HUES6 (cell line): ENCODE measurements around the gene RLF.

Experiments
- H3K27ac ChIP-seq: 2 replicates; pipeline ENCODE4 v1.7.0; 2013; ENCODE audit warnings: low read depth, mild to moderate bottlenecking, low read length, inconsistent platforms
- H3K27me3 ChIP-seq: 2 replicates; pipeline ENCODE4 v1.6.1; 2013; ENCODE audit warnings: low read length; ENCODE audit not compliant: control insufficient read depth, insufficient read depth
- H3K36me3 ChIP-seq: 2 replicates; pipeline ENCODE4 v1.6.1; 2013; ENCODE audit warnings: low read length; ENCODE audit not compliant: control insufficient read depth, insufficient read depth
- H3K4me1 ChIP-seq: 2 replicates; pipeline ENCODE4 v1.6.1; 2013; ENCODE audit warnings: low read length; ENCODE audit not compliant: control insufficient read depth, insufficient read depth
- H3K4me3 ChIP-seq: 2 replicates; pipeline ENCODE4 v1.5.1; 2013; ENCODE audit warnings: low read depth, low read length
- H3K9ac ChIP-seq: one replicate; pipeline ENCODE4 v1.6.1; 2013; ENCODE audit warnings: mild to moderate bottlenecking, low read length
- H3K9me3 ChIP-seq: 2 replicates; pipeline ENCODE4 v1.6.1; 2013; ENCODE audit warnings: low read depth, low read length; ENCODE audit not compliant: control insufficient read depth, insufficient read depth

RLF gene

DNA sequence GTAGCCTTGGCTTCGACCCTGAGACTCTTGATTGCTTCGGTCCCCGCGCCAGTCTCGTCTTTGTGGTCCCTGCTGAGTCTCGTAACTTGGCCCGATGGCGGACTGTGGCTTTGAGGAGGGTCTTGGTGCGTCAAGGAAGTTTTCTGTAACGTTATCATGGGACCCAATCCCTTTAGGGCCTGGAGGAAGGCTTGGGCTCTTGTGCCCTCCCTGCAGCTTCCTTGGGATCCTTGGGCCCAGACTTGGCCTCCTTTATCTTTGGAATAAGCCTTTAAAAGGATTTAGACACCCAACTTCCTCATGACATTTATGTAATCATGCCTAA, 97.2 kb downstream of the RLF start:
- peaks cover 39% of the 10 kb centered on the region for H3K36me3 ChIP-seq
- H3K4me1 ChIP-seq: 0 out of 2 replicates have a peak, but pooled peaks cover 5% of the 10 kb centered on the region
- H3K27me3 ChIP-seq: no peaks in the 10 kb centered on the region
- peak overlapping the region; percentile 96 for H3K9ac ChIP-seq
- H3K4me3 ChIP-seq: peak overlapping the region; percentile 99
- H3K9me3 ChIP-seq: no peaks in the 10 kb centered on the region
- H3K27ac ChIP-seq: peak overlapping the region; percentile 79

DNA sequence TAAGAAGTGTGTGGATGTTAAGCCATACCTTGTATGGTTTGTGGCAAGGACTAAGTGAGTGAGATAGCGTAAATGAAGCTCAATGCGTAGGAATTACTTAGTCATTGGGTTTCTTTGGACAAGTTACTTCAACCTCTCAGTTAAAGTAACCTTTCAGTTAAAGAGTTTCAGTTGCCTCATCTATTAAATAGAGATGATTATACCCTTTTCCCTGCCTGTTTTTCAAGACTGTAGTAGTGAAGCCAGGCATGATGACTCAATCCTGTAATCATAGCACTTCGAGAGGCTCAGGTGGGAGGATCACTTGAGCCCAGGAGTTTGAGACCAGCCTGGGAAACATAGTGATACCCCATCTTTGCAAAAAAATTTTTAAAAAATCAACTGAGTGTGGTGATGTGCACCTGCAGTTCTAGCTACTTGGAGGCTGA, 103.2 kb downstream of the RLF start:
- H3K9me3 ChIP-seq: no peaks in the 10 kb centered on the region
- H3K36me3 ChIP-seq: peaks cover 81% of the 10 kb centered on the region
- no peak overlapping the region for H3K27ac ChIP-seq
- H3K4me1 ChIP-seq: no peaks in the 10 kb centered on the region
- H3K4me3 ChIP-seq: no peak overlapping the region
- no peak overlapping the region for H3K9ac ChIP-seq
- no peaks in the 10 kb centered on the region for H3K27me3 ChIP-seq

DNA sequence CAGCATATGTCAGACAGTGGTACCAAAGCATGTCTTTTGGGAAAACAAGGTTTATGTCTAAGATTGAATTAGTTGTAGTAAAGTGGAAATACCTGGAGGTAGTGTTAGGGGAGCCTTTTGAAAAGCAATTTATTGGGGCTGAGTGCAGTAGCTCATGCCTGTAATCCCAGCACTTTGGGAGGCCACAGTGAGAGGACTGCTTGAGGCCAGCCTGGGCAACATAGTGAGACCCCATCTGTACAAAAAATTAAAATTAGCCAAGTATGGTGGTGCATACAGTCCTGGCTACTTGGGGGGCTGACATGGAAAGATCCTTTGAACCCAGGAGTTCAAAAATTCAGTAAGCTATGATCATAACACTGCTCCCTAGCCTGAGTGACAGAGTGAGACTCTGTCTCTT, 104.1 kb downstream of the RLF start:
- Histone ChIP-seq H3K36me3 (peaks cover 82% of the 10 kb centered on the region), H3K27me3 (no peaks in the 10 kb centered on the region), H3K4me3 (no peak overlapping the region), H3K4me1 (no peaks in the 10 kb centered on the region), H3K27ac (no peak overlapping the region), H3K9ac (no peak overlapping the region), H3K9me3 (no peaks in the 10 kb centered on the region)

DNA sequence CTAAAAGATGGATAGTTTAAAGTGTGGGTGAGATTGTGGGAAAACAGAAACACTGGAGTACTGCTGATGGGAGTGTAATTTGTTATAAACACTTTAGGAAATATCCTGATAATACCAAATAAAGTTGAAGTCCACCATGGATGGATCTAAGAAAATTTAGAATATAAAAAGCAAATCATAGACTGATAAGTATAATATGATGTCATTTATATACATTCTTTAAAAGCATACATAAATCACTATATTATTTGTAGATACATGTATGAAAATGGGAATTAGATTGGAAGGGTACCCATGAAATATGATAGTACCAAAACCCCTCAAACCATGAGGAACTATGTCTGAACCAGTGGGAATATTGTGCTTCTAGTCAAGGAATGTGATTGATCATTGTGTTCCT, 104.7 kb downstream of the RLF start:
- no peaks in the 10 kb centered on the region for H3K4me1 ChIP-seq
- no peaks in the 10 kb centered on the region for H3K27me3 ChIP-seq
- H3K9ac ChIP-seq: no peak overlapping the region
- H3K4me3 ChIP-seq: no peak overlapping the region
- H3K27ac ChIP-seq: no peak overlapping the region
- peaks cover 82% of the 10 kb centered on the region for H3K36me3 ChIP-seq
- H3K9me3 ChIP-seq: no peaks in the 10 kb centered on the region

DNA sequence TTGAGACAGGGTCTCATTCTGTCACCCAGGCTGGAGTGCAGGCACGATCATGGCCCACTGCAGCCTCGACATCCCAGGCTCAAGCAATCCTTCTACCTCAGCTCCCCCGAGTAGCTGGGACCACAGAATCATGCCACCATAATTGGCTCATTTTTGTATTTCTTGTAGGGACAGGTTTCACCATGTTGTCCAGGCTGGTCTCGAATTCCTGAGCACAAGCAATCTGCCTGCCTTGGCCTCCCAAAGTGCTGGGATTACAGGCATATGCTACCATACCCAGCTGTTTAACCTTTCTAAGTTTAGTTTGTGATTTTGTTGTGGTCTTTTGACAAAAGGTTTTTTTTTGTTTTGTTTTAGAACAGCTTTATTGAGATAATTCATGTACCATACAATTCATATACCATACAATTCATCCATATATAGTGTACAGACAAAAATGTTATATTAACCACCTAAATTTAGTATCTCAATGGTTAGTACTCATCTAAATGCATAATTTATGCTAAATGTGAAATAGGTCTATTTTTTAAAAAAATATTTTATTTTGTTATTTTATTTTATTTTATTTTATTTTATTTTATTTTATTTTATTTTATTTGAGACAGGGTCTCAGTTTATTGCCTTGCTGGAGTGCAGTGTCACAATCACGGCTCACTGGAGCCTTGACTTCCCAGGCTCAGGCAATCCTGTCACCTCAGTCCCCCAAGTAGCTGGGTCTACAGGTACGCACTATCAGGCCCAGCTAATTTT, 105.8 kb downstream of the RLF start:
- H3K27me3 ChIP-seq: no peaks in the 10 kb centered on the region
- peaks cover 82% of the 10 kb centered on the region for H3K36me3 ChIP-seq
- no peaks in the 10 kb centered on the region for H3K9me3 ChIP-seq
- no peak overlapping the region for H3K27ac ChIP-seq
- H3K9ac ChIP-seq: no peak overlapping the region
- H3K4me1 ChIP-seq: no peaks in the 10 kb centered on the region
- no peak overlapping the region for H3K4me3 ChIP-seq

DNA sequence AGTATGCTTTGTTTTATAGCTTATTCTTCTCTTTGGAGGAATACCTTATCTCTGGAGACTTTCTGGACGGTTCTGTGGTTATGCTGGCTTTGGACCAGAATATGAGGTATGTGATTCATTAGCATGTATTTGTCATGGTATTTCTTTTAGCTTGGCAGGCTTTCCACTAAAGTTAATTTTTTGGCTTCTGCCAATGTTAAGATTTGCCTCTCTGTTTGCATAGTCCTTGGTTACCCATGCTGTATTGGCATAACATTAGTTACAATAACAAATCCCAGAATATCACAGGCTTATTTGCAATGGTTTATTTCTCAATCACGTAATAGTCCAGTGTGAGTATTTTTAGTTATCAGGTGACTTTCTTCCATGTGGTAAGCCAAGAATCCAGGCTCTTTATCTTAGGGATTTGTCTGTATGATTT, 106.6 kb downstream of the RLF start:
- Histone ChIP-seq H3K4me1 (no peaks in the 10 kb centered on the region), H3K9ac (no peak overlapping the region), H3K9me3 (no peaks in the 10 kb centered on the region), H3K27ac (no peak overlapping the region), H3K4me3 (no peak overlapping the region), H3K36me3 (peaks cover 83% of the 10 kb centered on the region), H3K27me3 (no peaks in the 10 kb centered on the region)

DNA sequence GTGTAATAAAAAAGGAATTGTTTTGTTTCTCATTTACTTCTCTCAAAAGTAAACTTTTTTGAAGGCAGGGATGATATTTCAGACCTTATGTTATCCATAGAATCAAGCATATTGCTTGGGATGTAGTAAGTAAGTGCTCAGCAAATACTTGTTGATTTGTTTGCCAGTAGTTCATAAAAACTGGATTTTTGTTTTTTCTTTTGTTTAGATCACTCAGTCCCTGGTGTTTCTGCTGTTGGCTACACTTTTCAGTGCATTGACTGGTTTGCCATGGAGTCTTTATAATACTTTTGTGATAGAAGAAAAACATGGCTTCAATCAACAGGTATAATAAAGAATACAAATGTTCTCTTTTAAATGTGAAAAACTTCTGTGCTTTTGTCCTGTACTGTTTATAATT, 107.0 kb downstream of the RLF start:
- H3K4me3 ChIP-seq: no peak overlapping the region
- no peaks in the 10 kb centered on the region for H3K27me3 ChIP-seq
- peaks cover 82% of the 10 kb centered on the region for H3K36me3 ChIP-seq
- no peaks in the 10 kb centered on the region for H3K4me1 ChIP-seq
- no peak overlapping the region for H3K9ac ChIP-seq
- H3K9me3 ChIP-seq: no peaks in the 10 kb centered on the region
- H3K27ac ChIP-seq: no peak overlapping the region

DNA sequence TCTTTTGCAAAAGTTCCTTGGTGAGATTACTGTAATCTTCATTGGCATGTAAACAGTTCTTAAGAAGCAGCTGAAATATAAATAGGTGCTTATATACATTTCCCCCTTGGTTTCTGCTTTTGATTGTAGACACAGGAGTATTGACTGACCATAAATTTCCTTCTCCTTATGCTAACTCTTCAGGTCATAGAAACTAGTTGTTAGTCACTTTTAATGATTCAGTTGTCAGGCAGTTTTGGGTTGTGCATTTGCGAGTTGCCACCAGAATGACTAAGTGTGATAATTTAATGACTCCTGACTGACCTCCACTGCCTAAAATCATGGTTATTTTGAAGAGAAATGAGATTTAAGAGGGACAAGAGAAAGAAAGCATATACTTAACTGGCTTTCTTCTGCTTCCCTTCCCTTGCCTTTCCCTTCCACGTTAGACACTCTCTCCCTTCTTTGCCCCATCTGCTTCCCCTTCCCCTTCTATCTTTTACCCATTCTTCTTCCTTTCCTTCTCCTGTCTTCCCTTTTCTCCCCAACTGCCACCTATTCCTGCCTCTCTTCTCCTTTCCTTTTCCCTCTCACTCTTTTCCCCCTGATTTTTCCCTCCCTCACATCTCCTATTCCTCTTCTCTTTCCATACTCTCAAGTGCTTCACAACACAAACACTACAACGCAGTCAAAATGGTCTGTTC, 109.1 kb downstream of the RLF start:
- H3K4me1 ChIP-seq: no peaks in the 10 kb centered on the region
- no peaks in the 10 kb centered on the region for H3K9me3 ChIP-seq
- peaks cover 81% of the 10 kb centered on the region for H3K36me3 ChIP-seq
- no peak overlapping the region for H3K4me3 ChIP-seq
- no peaks in the 10 kb centered on the region for H3K27me3 ChIP-seq
- no peak overlapping the region for H3K27ac ChIP-seq
- no peak overlapping the region for H3K9ac ChIP-seq

DNA sequence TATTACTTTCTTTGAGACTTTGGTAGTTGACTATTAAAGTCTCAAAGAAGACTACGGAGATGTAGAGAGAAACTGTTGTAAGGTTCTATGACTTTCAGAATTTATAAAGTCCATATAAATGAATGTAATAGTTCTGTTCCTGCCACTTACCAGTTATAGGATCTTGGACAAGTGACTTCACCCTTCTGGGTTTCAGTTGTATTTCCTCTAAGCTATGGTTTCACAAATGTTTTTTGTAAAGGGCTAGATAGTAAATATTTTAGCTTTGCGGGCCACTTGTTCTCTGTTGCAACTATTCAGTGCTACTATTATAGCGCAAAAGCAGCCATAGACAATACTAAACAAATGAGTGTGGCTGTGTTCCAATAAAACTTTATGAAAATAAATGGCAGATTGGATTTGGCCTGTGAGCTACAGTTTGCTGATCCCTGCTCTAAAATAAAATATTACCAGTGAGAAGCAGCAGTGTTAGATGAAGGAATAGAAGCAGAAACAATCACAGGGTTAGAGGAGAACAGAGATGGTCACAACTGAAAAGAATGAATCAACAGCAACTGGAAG, 111.5 kb downstream of the RLF start:
- no peaks in the 10 kb centered on the region for H3K27me3 ChIP-seq
- no peak overlapping the region for H3K27ac ChIP-seq
- no peaks in the 10 kb centered on the region for H3K4me1 ChIP-seq
- H3K9me3 ChIP-seq: no peaks in the 10 kb centered on the region
- H3K4me3 ChIP-seq: no peak overlapping the region
- H3K9ac ChIP-seq: no peak overlapping the region
- peaks cover 73% of the 10 kb centered on the region for H3K36me3 ChIP-seq

DNA sequence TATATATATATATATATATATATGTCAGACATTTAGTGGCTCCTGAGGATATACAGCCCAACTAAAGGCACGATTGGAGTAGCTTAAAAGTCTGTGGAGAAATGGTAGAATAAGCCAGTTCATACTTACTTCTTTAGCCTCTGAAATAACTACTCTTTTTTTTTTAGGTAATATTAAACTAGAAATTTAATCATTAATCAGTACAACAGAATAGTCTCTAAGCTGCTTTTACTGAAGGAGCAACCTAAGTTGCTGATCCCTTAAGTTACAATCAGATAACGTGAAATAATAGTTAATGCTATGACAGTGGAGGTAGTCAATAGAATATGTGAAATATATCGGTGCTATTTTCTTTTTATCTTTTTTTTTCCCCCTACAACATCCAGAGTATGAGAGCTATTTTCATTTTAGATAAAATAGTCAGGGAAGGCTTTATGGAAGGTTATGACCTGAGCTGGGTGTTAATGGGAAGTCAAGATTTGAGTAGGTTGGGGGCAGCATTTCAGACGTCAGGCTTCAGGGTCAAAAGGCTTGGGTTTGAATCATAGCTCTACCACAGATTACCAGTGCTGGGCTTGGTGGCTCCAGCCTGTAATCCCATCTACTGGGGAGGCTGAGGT, 112.5 kb downstream of the RLF start:
- Histone ChIP-seq H3K27ac (no peak overlapping the region), H3K36me3 (peaks cover 65% of the 10 kb centered on the region), H3K27me3 (no peaks in the 10 kb centered on the region)

DNA sequence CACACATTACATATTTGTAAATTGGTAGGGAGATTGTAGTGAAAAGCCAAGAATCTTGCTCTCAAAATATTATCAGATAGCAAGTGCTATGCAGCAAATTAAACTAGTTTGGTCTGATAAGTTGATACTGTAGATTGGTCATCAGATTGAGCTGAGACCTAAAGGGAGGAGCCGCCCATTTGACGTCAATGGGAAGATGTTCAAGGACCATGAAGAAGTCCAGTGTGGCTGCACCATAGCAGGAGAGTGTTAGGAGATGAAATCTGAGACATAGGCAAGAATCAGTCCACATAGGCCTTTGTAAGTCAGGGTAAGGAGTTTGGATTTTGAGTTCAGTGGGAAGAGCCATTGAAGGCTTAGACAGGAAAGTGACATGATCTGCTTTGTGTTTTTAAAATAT, 113.1 kb downstream of the RLF start:
- H3K36me3 ChIP-seq: peaks cover 63% of the 10 kb centered on the region
- no peaks in the 10 kb centered on the region for H3K4me1 ChIP-seq
- no peak overlapping the region for H3K9ac ChIP-seq
- no peak overlapping the region for H3K4me3 ChIP-seq
- H3K27me3 ChIP-seq: no peaks in the 10 kb centered on the region
- no peak overlapping the region for H3K27ac ChIP-seq
- no peaks in the 10 kb centered on the region for H3K9me3 ChIP-seq

More for the DNA sequence above, 112.5 kb downstream of the RLF start:
- Histone ChIP-seq H3K9me3 (no peaks in the 10 kb centered on the region), H3K4me1 (no peaks in the 10 kb centered on the region), H3K4me3 (no peak overlapping the region), H3K9ac (no peak overlapping the region)
